Measurements from ENCODE around the gene EXOC7.

The EXOC7 gene

DNA sequence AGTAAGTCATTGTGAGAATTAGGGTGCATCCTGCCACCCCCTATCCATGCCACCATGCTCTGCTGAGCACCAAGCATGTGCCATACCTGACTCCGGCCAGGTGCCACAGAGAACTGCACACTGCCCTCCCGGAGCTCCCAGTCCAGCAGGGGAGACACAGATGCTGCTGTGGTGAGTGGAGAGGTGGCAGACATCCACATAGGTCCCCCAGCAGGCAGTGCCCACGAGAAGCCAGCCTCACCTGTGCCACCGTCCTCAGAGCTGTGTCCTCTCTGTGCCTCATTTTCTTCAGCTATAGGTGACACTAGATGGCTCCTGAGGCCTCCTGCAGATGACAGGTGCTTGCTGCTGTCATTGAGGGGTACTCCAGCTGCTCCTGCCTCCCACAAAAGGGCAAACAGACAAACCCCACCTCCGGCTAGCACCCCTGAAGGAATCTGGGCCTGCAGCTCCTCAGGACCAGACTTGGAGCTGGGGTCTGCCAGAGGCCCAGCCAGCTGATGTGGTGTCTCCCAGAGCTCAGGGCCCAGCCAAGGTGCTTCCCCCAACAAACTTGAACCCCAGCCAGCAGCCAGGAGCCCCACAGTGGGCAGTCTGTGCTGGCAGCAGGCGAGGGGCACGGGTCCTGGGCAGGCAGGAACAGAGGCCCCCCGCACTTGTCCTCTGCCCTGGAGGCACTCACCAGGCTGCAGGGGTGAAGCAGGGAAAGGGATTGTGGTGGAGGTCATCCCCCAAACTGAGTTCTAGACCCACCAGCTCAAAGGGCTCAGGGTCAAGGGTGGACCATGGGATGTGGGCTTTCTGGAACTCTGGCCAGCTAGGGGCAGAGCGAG lies 20.4 kb upstream of the EXOC7 start:
- peak; percentile 25 for DNase-seq (ENCODE audit: low read depth)
- no peak overlapping the region for H3K4me3 ChIP-seq (ENCODE audit: low read depth, low read length)
- TF ChIP-seq, protein P1, sequence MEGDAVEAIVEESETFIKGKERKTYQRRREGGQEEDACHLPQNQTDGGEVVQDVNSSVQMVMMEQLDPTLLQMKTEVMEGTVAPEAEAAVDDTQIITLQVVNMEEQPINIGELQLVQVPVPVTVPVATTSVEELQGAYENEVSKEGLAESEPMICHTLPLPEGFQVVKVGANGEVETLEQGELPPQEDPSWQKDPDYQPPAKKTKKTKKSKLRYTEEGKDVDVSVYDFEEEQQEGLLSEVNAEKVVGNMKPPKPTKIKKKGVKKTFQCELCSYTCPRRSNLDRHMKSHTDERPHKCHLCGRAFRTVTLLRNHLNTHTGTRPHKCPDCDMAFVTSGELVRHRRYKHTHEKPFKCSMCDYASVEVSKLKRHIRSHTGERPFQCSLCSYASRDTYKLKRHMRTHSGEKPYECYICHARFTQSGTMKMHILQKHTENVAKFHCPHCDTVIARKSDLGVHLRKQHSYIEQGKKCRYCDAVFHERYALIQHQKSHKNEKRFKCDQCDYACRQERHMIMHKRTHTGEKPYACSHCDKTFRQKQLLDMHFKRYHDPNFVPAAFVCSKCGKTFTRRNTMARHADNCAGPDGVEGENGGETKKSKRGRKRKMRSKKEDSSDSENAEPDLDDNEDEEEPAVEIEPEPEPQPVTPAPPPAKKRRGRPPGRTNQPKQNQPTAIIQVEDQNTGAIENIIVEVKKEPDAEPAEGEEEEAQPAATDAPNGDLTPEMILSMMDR (IDR thresholded peaks at IDR 0.05; ENCODE audit: insufficient read depth, low read depth, low read length, missing control alignments), result no peak

DNA sequence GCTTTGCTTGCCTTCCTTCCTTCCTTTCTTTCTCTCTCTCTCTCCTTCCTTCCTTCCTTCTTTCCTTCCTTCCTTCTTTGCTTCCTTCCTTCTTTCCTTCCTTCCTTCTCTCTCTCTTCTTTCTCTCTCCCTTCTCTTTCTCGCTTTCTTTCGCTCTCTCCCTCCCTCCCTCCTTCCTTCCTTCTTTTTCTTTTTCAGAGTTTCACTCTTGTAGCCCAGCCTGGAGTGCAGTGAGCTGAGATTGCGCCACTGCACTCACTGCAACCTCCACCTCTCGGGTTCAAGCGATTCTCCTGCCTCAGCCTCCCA lies 19.6 kb upstream of the EXOC7 start:
- TF ChIP-seq, protein P1 (IDR thresholded peaks at IDR 0.05; ENCODE audit: insufficient read depth, low read depth, low read length, missing control alignments), result no peak

DNA sequence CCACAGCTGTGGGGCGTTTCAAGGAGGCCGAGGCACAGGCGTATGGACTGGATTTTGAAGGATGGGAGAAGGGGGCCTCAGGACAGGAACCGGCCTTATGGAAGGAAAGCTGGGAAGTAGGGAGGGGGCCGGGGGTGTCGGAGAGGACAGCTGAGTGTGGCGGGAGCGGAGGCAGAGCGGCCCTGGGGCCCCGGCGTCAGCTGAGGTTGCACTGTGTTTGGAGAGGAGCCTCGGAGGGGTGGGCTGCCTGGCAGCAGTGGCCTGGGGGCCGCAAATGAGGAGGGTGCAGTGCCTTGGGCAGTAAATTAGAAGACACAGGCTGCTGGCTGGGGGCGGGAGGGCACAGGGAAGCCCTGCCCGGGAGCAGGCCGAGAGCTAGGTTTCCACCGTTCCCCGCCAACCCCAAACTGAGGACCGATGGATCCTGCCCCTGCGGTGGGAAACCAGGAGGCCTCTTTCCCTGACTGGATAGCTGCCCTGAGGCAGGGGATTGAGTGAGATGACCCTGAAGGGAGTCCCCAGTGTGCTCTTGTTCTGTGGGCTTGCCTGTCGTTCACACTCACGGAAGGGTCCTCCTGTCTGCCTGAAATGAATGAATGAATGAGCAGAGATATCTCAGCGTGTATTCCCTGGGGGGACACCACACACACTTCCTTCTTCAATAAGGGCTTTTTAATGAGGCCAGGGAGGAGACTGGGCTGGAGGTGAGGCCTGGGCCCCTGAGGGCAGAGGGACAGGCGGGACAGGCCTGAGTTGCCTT lies 19.0 kb upstream of the EXOC7 start:
- TF ChIP-seq, protein P1 (IDR thresholded peaks at IDR 0.05; ENCODE audit: insufficient read depth, low read depth, low read length, missing control alignments), result no peak
- DNase-seq (ENCODE audit: low read depth), result no peak
- H3K4me3 ChIP-seq (ENCODE audit: low read depth, low read length), result no peak overlapping the region

More for the DNA sequence above, 19.6 kb upstream of the EXOC7 start:
- DNase-seq (ENCODE audit: low read depth), result no peak
- no peak overlapping the region for H3K4me3 ChIP-seq (ENCODE audit: low read depth, low read length)

DNA sequence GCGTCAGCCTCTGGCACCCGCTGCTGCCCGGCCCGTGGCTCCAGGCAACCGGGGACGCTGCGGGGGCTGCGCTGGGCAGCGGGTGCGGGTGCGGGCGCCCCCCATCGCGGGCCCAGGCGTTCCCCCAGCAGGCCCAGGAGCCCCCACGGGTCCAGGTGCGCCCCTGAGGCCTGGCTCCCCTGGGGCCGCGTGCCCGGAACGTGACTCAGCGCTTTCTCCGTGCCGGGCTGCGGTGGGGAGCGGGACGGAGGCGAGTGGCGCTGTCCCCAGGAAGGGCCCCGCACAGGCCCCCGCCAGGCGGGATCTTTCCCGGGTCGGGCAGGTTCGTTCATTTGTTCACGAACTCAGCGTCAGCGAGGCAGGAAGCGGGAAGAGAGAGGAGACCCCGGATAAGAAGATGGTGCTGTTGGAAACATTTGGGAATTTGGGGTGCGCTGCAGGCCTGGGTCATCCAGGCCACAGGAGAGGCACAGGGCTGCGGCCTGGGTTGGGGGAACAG lies 18.4 kb upstream of the EXOC7 start:
- no peak for DNase-seq (ENCODE audit: low read depth)
- H3K4me3 ChIP-seq (ENCODE audit: low read depth, low read length), result peak overlapping the region; percentile 37; the same call in 1 of the 2 replicates
- TF ChIP-seq, protein P1 (IDR thresholded peaks at IDR 0.05; ENCODE audit: insufficient read depth, low read depth, low read length, missing control alignments), result no peak

DNA sequence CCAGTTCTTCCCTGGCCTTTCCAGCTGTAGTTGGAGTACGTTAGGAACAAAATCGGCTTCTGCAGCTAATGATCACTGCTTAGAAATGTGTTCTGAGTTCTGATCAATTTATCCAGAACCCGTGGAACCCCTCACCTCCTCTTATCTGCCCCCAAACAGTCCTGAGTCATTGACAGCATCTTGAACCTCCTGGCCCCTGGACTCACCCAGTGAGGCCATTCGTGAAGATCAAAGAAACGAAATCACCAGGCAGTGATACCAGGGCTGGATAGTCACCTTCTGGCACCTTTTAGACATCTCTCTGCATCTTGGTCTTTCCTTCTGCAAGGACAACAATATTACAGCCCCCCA lies 17.0 kb upstream of the EXOC7 start:
- DNase-seq (ENCODE audit: low read depth), result no peak
- H3K4me3 ChIP-seq (ENCODE audit: low read depth, low read length), result no peak overlapping the region
- TF ChIP-seq, protein P1 (IDR thresholded peaks at IDR 0.05; ENCODE audit: insufficient read depth, low read depth, low read length, missing control alignments), result no peak

DNA sequence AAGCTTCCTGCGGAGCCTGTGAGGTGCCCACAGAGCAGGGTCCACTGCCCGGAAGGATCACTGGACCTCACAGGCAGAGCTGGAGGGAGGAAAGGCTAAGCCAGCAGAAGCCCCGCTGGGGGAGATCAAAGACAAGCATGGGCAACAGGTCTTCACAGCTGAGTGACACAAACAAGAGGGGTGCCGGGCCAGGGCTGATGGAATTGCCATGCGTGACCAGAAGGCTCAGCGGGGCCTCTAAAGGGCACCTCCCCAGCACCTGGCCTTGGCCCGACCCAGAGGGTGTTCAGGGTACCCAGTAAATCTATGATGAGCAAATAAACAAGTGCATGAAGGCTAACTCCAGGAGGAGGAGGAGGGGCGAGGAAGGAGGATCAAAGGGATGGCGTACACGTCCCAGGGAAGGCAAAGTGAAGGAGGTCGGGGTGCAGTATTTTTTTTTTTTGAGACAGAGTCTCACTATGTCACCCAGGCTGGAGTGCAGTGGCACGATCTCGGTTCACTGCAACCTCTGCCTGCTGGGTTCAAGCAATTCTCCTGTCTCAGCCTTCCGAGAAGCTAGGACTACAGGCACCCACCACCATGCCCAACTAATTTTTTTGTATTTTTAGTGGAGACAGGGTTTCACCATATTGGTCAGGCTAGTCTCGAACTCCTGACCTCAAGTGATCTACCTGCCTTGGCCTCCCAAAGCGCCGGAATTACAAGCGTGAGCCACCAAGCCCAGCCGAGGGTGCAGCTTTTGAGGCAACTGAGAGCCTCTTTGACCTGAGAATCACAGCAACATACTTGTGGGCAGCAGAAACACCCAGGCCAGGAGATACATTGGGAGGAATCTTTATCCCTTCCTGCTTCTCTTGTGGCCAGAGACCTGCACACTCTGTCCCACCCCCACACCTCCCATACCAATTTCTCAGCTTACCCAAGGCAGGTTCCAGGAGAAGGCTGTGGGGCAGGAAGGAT lies 16.1 kb upstream of the EXOC7 start:
- no peak overlapping the region for H3K4me3 ChIP-seq (ENCODE audit: low read depth, low read length)
- TF ChIP-seq, protein P1 (IDR thresholded peaks at IDR 0.05; ENCODE audit: insufficient read depth, low read depth, low read length, missing control alignments), result no peak

More for the DNA sequence above, 16.1 kb upstream of the EXOC7 start:
- no peak for DNase-seq (ENCODE audit: low read depth)

Data from GM12865 (cell line).